HepG2 (cell line): ENCODE measurements around the gene GART. TPM values are rescaled to one million over a fixed set of nuclear protein-coding genes. Genes with fewer than 3 reads are reported as not detected.

Source experiments
- ARID3A ChIP-seq: IDR thresholded peaks from 2 replicates; pipeline ENCODE4 v1.6.1; 2012; ENCODE audit warnings: low read depth, low read length, improper control_type of control experiment
- DRAP1 ChIP-seq: IDR thresholded peaks from 2 replicates; pipeline ENCODE4 v1.6.1; 2016; ENCODE audit warnings: missing genetic modification reagents, missing compliant biosample characterization
- ELF1 ChIP-seq: sonication (generic); formaldehyde crosslinking; IDR thresholded peaks from 2 replicates; pipeline ENCODE4 v1.4.0; 2020; ENCODE audit warnings: missing genetic modification reagents
- FOXP4 ChIP-seq: sonication (generic); formaldehyde crosslinking; IDR thresholded peaks from 2 replicates; pipeline ENCODE4 v1.4.0; 2020; ENCODE audit warnings: missing genetic modification reagents
- HDAC6 ChIP-seq: fragments of 200-600 bp; sonication (generic); IDR thresholded peaks from 2 replicates; pipeline ENCODE4 v1.7.0; 2017; ENCODE audit warnings: mild to moderate bottlenecking, antibody characterized with exemption, low read length, low read depth
- IKZF1 ChIP-seq: fragments of 450-650 bp; IDR thresholded peaks from 2 replicates; pipeline ENCODE4 v1.7.1; 2016
- ISX ChIP-seq: sonication (generic); formaldehyde crosslinking; conservative IDR thresholded peaks from 2 replicates; pipeline ENCODE4 v1.5.0; 2020; ENCODE audit warnings: missing genetic modification reagents
- KDM3A ChIP-seq: IDR thresholded peaks from 2 replicates; pipeline ENCODE4 v1.6.1; 2018; ENCODE audit warnings: low read depth, missing compliant biosample characterization
- MEF2D ChIP-seq: sonication (generic); formaldehyde crosslinking; IDR thresholded peaks from 2 replicates; pipeline ENCODE4 v1.5.1; 2020; ENCODE audit warnings: mild to moderate bottlenecking, missing genetic modification reagents
- REPIN1 ChIP-seq: sonication (generic); formaldehyde crosslinking; IDR thresholded peaks from 2 replicates; pipeline ENCODE4 v1.8.0; 2022; ENCODE audit warnings: missing genetic modification reagents, low read depth, mild to moderate bottlenecking, borderline replicate concordance
- TBX3 ChIP-seq: fragments of 450-650 bp; IDR thresholded peaks from 2 replicates; pipeline ENCODE4 v1.6.1; 2017; ENCODE audit warnings: antibody characterized with exemption, mild to moderate bottlenecking, inconsistent platforms, borderline replicate concordance
- U2AF2 ChIP-seq: fragments of 200-400 bp; formaldehyde crosslinking; IDR thresholded peaks from 2 replicates; pipeline ENCODE4 v1.6.1; 2017; ENCODE audit warnings: low read depth, mild to moderate bottlenecking, low read length
- ZMAT5 ChIP-seq: sonication (generic); formaldehyde crosslinking; IDR thresholded peaks from 2 replicates; pipeline ENCODE4 v1.5.0; 2020; ENCODE audit warnings: mild to moderate bottlenecking, low read depth, missing genetic modification reagents, borderline replicate concordance
- ZNF142 ChIP-seq: sonication (generic); formaldehyde crosslinking; IDR thresholded peaks from 2 replicates; pipeline ENCODE4 v1.4.0; 2020; ENCODE audit warnings: missing genetic modification reagents
- ZNF724P ChIP-seq: sonication (generic); formaldehyde crosslinking; IDR thresholded peaks from 2 replicates; pipeline ENCODE4 v1.8.0; 2022; ENCODE audit warnings: missing genetic modification reagents, borderline replicate concordance
- polyA plus RNA-seq, 8 experiments: library from polyadenylated mRNA; depleted of rRNA in 3 of 8; stranded (reverse) in 7 of 8; unstranded in 1 of 8; fragments of >200 nt; fragmentation: Illumina TruSeq in 4 of 8; extraction: Trizol in 4 of 8; gene quantifications; 2 replicates each; pipeline versions ENCODE4 v1.2.1 to v1.2.3, GENCODE V29; 2011 to 2016; ENCODE audit warnings: low read depth in 4 of 8, missing spikeins in 1 of 8, mixed read lengths in 1 of 8; ENCODE audit not compliant: insufficient read depth in 1 of 8
- total RNA-seq, 5 experiments: library from RNA; depleted of rRNA; stranded (reverse); fragments of >200 nt; fragmentation: Illumina TruSeq; extraction: Trizol; gene quantifications; 2 replicates each; pipeline ENCODE4 v1.2.3, GENCODE V29; 2016; ENCODE audit warnings: low read depth in 1 of 5

Gene GART
- total and polyA plus RNA-seq, 2 of the 13 experiments (the other 11 are each of a cell fraction or from before 2014, with no cell fraction given), result 17.9 to 109 TPM

- TF ChIP-seq ZNF142 (CRISPR knock-in tag) (peak; percentile 32; the same call in 1 of the 2 replicates), TBX3 (no peak), ISX (no peak; the same call in 1 of the 2 replicates), ARID3A (no peak), REPIN1 (CRISPR knock-in tag) (peak; percentile 31; the same call in 1 of the 2 replicates), ZNF724P (CRISPR knock-in tag) (0 out of 2 replicates have a peak, but pooled peaks have one; percentile 71), ELF1 (CRISPR knock-in tag) (peak; percentile 59), HDAC6 (no peak), DRAP1 (CRISPR knock-in tag) (peak; percentile 81), ZMAT5 (CRISPR knock-in tag) (no peak), U2AF2 (no peak), MEF2D (CRISPR knock-in tag) (no peak; the same call in 1 of the 2 replicates), IKZF1 (no peak), FOXP4 (no peak), KDM3A (CRISPR knock-in tag) (no peak)
These were observed 62.0 kb downstream of the GART start, which contains the start of gene TMEM50B (continued) for GRCh38 chr21:33479679-33480480.
